Activated naive CD8-positive, alpha-beta T cell treated with anti-CD3 and anti-CD28 coated beads, Interleukin-2, amount 50 U/mL, for 16 hours (primary cell): ENCODE results near the gene PLCB4.

Experiments
- DNase-seq: peaks from one replicate; pipeline ENCODE4 v3.0.0-alpha.2; 2020; ENCODE audit warnings: low read depth, low spot score

PLCB4 gene

GRCh38 chr20:9444921-9445320, 376.0 kb downstream of the PLCB4 start:
- DNase-seq: no peak

- no peak for DNase-seq
These were observed 378.3 kb downstream of the PLCB4 start for GRCh38 chr20:9447182-9447581.

- DNase-seq: no peak
These were observed 384.3 kb downstream of the PLCB4 start for GRCh38 chr20:9453201-9453600.

GRCh38 chr20:9454791-9455190, 385.9 kb downstream of the PLCB4 start:
- no peak for DNase-seq

- DNase-seq: no peak
These were observed 388.2 kb downstream of the PLCB4 start for GRCh38 chr20:9457136-9457535.

- DNase-seq: no peak
These were observed 389.4 kb downstream of the PLCB4 start for GRCh38 chr20:9458138-9458796.

- DNase-seq: no peak
These were observed 391.6 kb downstream of the PLCB4 start for GRCh38 chr20:9460518-9460917.

GRCh38 chr20:9467995-9468394, 399.1 kb downstream of the PLCB4 start:
- DNase-seq: no peak

GRCh38 chr20:9474835-9475415, 406.0 kb downstream of the PLCB4 start:
- DNase-seq: no peak

- no peak for DNase-seq
These were observed 406.6 kb downstream of the PLCB4 start for GRCh38 chr20:9475456-9475855.

- no peak for DNase-seq
These were observed 407.3 kb downstream of the PLCB4 start for GRCh38 chr20:9476174-9476573.

- no peak for DNase-seq
These were observed 407.8 kb downstream of the PLCB4 start for GRCh38 chr20:9476637-9477036.

- DNase-seq: no peak
These were observed 409.9 kb downstream of the PLCB4 start for GRCh38 chr20:9478771-9479170.

- no peak for DNase-seq
These were observed 411.2 kb downstream of the PLCB4 start for GRCh38 chr20:9480066-9480465.

- no peak for DNase-seq
These were observed 413.3 kb downstream of the PLCB4 start for GRCh38 chr20:9482180-9482579.

- no peak for DNase-seq
These were observed 414.2 kb downstream of the PLCB4 start for GRCh38 chr20:9483131-9483530.

GRCh38 chr20:9485614-9486340, 416.9 kb downstream of the PLCB4 start:
- no peak for DNase-seq

GRCh38 chr20:9487231-9487630, 418.3 kb downstream of the PLCB4 start:
- no peak for DNase-seq

- no peak for DNase-seq
These were observed 419.2 kb downstream of the PLCB4 start for GRCh38 chr20:9488063-9488462.

GRCh38 chr20:9490161-9490560, 421.3 kb downstream of the PLCB4 start:
- no peak for DNase-seq

- DNase-seq: no peak
These were observed 421.7 kb downstream of the PLCB4 start for GRCh38 chr20:9490631-9491030.

- DNase-seq: no peak
These were observed 422.4 kb downstream of the PLCB4 start for GRCh38 chr20:9491324-9491723.

GRCh38 chr20:9492067-9492466, 423.2 kb downstream of the PLCB4 start:
- DNase-seq: no peak
